GM06990 (cell line): Measurements from ENCODE around the gene NAA80.
"Not testable (repeated sequence)": the region's sequence is repeated elsewhere in the genome, so short reads cannot be mapped to it uniquely, and the experiment has no call there.

Experiments used
- DNase-seq: peaks from one replicate; pipeline ENCODE4 v3.0.0-alpha.2; 2011; ENCODE audit not compliant: insufficient read length; ENCODE audit errors: extremely low read depth
- H3K27me3 ChIP-seq: replicated peaks from 2 replicates; pipeline ENCODE4 v1.6.0; 2011; ENCODE audit warnings: low read length; ENCODE audit not compliant: control insufficient read depth, insufficient read depth
- H3K36me3 ChIP-seq: 2 replicates; pipeline ENCODE4 v1.5.1; 2011; ENCODE audit warnings: low read length; ENCODE audit not compliant: control insufficient read depth, insufficient read depth
- H3K4me3 ChIP-seq: replicated peaks from 2 replicates; pipeline ENCODE4 v1.5.1; 2011; ENCODE audit warnings: low read depth, mild to moderate bottlenecking, control low read depth, low read length
- TF ChIP-seq, protein P1 (sequence below): IDR thresholded peaks from 2 replicates; pipeline ENCODE4 v1.5.1; 2011; ENCODE audit warnings: low read length, control low read depth, mild to moderate bottlenecking, inconsistent platforms; ENCODE audit not compliant: insufficient read depth, poor library complexity, severe bottlenecking

Gene NAA80

DNA sequence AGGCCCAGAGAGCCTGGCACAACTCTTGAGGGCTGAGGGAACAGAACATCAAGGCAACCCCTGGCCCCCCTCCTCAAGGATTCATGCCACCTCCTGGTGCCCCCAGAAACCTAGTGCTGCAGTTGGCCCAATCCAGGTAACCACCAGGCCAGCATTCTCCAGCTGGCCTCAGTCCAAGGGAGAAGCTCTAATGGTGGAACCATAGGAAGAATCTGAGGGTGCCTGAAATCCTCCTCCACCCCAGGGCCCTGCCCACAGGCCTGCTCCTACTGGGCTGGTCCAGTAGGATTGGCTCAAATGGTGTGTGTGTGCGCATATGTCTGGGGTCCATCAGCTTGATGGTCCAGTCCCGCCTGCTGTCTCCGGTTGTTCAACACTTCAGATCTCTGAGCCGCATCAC lies 15.6 kb upstream of the NAA80 start:
- Histone ChIP-seq H3K27me3 (no peaks in the 10 kb centered on the region), H3K36me3 (peaks cover 5% of the 10 kb centered on the region), H3K4me3 (no peak overlapping the region)
- DNase-seq = no peak
- TF ChIP-seq, protein P1, sequence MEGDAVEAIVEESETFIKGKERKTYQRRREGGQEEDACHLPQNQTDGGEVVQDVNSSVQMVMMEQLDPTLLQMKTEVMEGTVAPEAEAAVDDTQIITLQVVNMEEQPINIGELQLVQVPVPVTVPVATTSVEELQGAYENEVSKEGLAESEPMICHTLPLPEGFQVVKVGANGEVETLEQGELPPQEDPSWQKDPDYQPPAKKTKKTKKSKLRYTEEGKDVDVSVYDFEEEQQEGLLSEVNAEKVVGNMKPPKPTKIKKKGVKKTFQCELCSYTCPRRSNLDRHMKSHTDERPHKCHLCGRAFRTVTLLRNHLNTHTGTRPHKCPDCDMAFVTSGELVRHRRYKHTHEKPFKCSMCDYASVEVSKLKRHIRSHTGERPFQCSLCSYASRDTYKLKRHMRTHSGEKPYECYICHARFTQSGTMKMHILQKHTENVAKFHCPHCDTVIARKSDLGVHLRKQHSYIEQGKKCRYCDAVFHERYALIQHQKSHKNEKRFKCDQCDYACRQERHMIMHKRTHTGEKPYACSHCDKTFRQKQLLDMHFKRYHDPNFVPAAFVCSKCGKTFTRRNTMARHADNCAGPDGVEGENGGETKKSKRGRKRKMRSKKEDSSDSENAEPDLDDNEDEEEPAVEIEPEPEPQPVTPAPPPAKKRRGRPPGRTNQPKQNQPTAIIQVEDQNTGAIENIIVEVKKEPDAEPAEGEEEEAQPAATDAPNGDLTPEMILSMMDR = no peak

DNA sequence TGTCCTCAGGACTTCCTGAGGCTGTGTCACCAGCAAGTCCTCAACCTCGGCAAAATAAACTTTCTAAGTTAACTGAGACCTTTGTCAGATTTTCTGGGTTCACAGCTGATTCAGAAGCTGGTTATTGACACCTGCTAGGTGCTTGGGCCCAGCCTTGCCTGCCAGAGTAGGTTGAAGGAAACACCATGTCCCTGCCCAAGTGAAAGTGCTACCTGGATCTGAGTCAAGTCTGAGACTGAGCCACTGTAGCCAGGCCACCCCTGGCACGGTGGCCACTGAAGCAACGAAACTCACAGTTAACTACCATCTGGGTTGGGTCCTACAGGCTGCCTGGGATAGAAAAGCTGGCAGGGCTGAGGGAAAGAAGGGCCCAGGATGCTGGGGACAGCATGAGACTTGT lies 15.1 kb upstream of the NAA80 start:
- H3K4me3 ChIP-seq = no peak overlapping the region
- no peak for DNase-seq
- TF ChIP-seq, protein P1 = no peak
- H3K36me3 ChIP-seq = peaks cover 5% of the 10 kb centered on the region
- no peaks in the 10 kb centered on the region for H3K27me3 ChIP-seq

DNA sequence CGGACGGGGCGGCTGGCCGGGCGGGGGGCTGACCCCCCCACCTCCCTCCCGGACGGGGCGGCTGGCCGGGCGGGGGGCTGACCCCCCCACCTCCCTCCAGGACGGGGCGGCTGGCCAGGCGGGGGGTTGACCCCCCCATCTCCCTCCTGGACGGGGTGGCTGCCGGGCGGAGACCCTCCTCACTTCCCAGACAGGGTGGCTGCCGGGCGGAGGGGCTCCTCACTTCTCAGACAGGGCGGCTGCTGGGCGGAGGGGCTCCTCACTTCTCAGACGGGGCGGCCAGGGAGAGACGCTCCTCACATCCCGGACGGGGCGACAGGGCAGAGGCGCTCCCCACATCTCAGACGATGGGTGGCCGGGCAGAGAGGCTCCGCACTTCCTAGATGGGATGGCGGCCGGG lies 12.8 kb upstream of the NAA80 start:
- DNase-seq, H3K27me3 ChIP-seq, H3K4me3 ChIP-seq, H3K36me3 ChIP-seq: not testable (repeated sequence)

DNA sequence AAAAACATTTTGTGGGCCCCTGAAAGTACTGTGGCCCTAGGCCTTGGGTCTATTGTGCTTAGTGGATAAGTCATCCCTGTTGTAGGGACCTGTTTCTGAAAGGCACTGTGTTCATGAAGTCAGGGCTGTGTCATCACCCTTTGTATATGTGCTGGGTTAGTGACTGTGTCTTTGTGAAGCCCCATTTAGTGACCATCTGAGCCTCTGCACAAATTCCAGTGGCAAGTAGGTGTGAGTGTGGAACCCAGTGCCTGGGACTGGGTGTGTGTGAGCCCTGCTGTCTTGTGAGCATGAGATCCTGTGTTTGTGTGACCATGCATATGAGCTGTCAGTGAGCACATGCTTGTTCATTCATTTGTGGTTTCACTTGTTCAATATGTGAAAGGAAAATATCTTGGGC lies 5.4 kb upstream of the NAA80 start:
- no peak for DNase-seq
- H3K27me3 ChIP-seq = no peaks in the 10 kb centered on the region
- TF ChIP-seq, protein P1 = no peak
- no peaks in the 10 kb centered on the region for H3K36me3 ChIP-seq
- no peak overlapping the region for H3K4me3 ChIP-seq

DNA sequence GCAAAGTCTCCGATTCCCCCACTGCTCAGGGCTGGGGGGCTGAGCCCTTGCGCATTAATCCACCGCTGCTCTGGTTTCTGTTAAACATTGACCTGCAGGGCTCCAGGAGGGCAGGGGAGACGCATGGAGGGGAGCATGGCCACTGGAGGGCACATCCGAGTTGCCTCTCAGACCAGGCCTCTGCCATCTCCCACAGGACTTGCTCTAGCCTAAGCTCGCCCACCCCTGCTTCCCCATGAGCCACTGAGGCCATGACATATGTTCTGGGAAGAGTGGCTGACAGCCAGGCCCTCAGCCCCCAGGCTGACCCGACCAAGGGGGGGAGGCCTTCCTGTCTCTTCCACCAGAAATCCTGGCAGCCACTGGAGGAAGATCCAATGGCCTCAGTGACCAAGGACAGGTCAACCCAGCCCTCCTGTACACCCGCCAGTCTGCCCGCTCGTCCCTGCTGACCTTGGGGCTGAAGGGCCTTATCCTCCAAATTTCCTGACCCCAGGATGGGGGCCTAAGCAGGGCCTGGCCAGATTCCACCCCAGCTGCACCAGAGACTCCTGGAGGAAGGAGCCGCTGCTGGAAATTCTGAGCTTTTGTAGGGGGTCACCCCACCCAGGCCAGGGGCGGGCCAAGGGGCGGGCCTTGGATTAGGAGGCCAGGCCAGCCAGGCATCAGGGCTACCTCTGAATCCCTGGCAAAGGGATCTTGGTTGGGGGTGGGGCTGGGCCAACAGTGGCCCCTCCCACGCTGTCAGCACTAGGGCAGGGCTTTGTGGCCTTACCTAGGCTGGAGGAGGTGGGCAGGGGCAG lies 4.0 kb upstream of the NAA80 start, which contains the start of gene HYAL1:
Gene HYAL1, minus strand, starts transcription at position 562 of the 803 bp plus-strand sequence. CDS start 618 bp downstream, outside the sequence.
- DNase-seq = no peak
- H3K27me3 ChIP-seq = no peaks in the 10 kb centered on the region
- no peaks in the 10 kb centered on the region for H3K36me3 ChIP-seq
- H3K4me3 ChIP-seq = no peak within 1 kb of the TSS
- TF ChIP-seq, protein P1 = no peak

DNA sequence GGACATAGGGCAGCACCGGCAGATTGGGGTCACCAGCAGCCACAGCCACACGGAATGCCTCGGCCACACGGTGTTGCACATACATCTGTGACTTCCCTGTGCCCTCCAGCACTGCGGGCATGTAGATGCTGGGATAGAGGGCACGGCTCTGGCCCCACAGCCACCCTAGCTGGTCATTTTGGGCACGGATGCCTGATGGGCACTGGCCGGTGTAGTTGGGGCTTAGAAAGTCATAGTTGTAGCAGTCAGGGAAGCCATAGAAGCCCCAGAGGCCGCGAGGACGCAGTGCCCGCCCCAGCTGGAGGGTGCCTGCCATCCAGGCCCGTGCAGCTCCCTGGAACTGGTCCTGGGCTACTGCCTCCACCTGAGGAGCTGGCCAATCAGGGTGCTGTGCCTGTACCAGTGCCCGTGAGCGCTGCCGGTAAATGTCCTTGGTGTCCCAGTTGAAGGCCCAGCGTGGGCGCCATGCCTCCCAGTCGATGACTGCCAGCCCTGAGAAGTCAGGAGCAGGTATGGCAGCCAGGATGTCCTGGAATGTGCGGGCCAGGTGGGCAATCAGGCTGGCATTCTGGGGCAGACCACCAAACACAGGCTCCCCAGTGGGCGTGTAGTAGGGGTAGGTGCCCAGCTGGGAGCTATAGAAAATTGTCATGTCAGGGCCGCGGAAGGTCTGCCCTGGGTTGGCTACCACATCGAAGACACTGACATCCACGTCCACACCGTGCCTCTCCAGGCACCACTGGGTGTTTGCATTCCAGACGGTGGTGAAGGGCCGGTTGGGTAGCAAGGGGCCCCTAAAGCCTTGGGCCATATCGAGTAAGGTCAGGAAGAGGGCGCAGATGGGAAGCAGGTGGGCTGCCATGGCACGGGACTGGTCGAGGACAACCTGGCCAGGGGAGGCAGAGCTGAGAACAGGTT lies 3.1 kb upstream of the NAA80 start:
- DNase-seq = no peak
- Histone ChIP-seq H3K4me3 (no peak overlapping the region), H3K36me3 (no peaks in the 10 kb centered on the region), H3K27me3 (no peaks in the 10 kb centered on the region)
- TF ChIP-seq, protein P1 = no peak
